HepG2 (cell line): ENCODE measurements around the gene LRRN3.

ENCODE experiments used
- DNMT1 ChIP-seq: sonication (generic); formaldehyde crosslinking; IDR thresholded peaks from 2 replicates; pipeline ENCODE4 v1.5.1; 2020; ENCODE audit warnings: mild to moderate bottlenecking, missing genetic modification reagents
- HIVEP1 ChIP-seq: sonication (generic); formaldehyde crosslinking; IDR thresholded peaks from 2 replicates; pipeline ENCODE4 v1.4.0; 2020; ENCODE audit warnings: mild to moderate bottlenecking, missing genetic modification reagents
- HNRNPH1 ChIP-seq: fragments of 200-400 bp; formaldehyde crosslinking; optimal IDR thresholded peaks from 2 replicates; pipeline ENCODE3; 2017; ENCODE audit warnings: mild to moderate bottlenecking, low read depth, low read length
- HNRNPK ChIP-seq: fragments of 200-400 bp; formaldehyde crosslinking; IDR thresholded peaks from 2 replicates; pipeline ENCODE4 v1.6.1; 2018; ENCODE audit warnings: low read length, low read depth, moderate library complexity, mild to moderate bottlenecking; ENCODE audit not compliant: poor library complexity, severe bottlenecking
- SP4 ChIP-seq: sonication (generic); formaldehyde crosslinking; IDR thresholded peaks from 2 replicates; pipeline ENCODE4 v1.8.1; 2023; ENCODE audit warnings: mild to moderate bottlenecking, missing genetic modification reagents
- TAF1 ChIP-seq: sonication (generic); formaldehyde crosslinking; IDR thresholded peaks from 2 replicates; pipeline ENCODE4 v1.4.0; 2020; ENCODE audit warnings: missing genetic modification reagents
- ZNF382 ChIP-seq: sonication (generic); formaldehyde crosslinking; IDR thresholded peaks from 2 replicates; pipeline ENCODE4 v1.5.0; 2020; ENCODE audit warnings: missing genetic modification reagents, mild to moderate bottlenecking, borderline replicate concordance

DNA sequence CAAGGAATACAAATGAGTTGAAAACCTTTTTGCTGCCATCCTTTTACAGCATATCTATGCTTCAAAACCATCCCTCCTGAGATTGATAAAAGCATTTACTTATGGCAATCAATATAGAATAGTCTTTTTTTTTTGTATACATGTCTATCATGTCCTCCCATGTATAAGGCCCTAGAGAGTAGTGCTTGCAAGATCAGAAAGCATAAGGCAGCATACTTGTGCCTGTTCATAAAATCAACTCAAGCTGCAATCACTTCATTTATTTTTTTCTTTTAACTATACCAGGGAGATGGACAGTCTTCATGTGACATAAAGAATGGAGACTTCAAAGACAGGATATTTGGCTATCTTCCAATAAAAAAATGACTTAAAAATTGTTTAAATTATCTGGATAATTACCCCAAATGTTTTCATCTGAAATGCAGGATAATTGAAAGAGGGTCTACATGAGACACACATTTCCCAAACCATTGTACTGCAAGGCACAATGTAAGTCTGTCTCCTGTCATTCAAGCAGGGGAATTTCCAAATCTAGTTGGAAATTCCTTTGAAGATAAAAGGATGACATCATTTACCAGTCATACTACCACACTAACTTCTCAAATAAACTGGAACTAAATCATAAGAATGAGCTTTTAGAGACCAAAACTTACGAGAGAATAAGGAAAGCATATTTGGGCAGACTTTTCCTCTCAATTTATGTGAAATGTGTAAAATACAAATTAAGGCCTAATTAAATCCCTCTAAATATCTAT is 22.5 kb downstream of the LRRN3 start:
- no peak for TF ChIP-seq DNMT1 (CRISPR knock-in tag)
- TF ChIP-seq HNRNPK: no peak
- no peak for TF ChIP-seq HIVEP1 (CRISPR knock-in tag)
- no peak for TF ChIP-seq ZNF382 (CRISPR knock-in tag)
- TF ChIP-seq SP4 (CRISPR knock-in tag): no peak
- TF ChIP-seq HNRNPH1: no peak
- TF ChIP-seq TAF1 (CRISPR knock-in tag): no peak
